Left lung (tissue), 10 donors: ENCODE measurements around the gene ARID5B. TPM values are rescaled to one million over a fixed set of nuclear protein-coding genes. Genes with fewer than 3 reads are reported as not detected.

Experiments used
- ATAC-seq: fragments of 200-7000 bp; cut with Tn5 transposase; one replicate; pipeline ENCODE4 v1.9.1; 2020; ENCODE audit warnings: moderate library complexity
- DNase-seq, 4 donors: peaks; one replicate each; pipeline ENCODE4 v3.0.0-alpha.2; 2013 to 2020
- H3K27ac ChIP-seq, 2 donors: fragments of 200-600 bp; sonication (generic) in 1 of 2; one replicate each; pipeline versions ENCODE4 v1.5.0 to v1.8.0; 2020 to 2021
- H3K27me3 ChIP-seq, 2 donors: fragments of 200-600 bp; sonication (generic) in 1 of 2; one replicate each; pipeline versions ENCODE4 v1.5.0 to v1.8.0; 2020 to 2021
- H3K36me3 ChIP-seq, 2 donors: fragments of 200-600 bp; sonication (generic) in 1 of 2; one replicate each; pipeline versions ENCODE4 v1.5.0 to v1.8.0; 2020 to 2021
- H3K4me1 ChIP-seq, 2 donors: fragments of 200-600 bp; one replicate each; pipeline ENCODE4 v1.8.0; 2021
- H3K4me3 ChIP-seq, 2 donors: fragments of 200-600 bp; sonication (generic) in 1 of 2; one replicate each; pipeline versions ENCODE4 v1.5.0 to v1.8.0; 2020 to 2021; ENCODE audit warnings: mild to moderate bottlenecking in 1 of 2
- H3K9me3 ChIP-seq, 2 donors: fragments of 200-600 bp; sonication (generic) in 1 of 2; one replicate each; pipeline versions ENCODE4 v1.5.0 to v1.8.0; 2020 to 2021
- CTCF ChIP-seq, 2 donors: fragments of 200-600 bp; sonication (generic) in 1 of 2; IDR thresholded peaks; one replicate each; pipeline versions ENCODE4 v1.5.0 to v1.8.0; 2021; ENCODE audit warnings: antibody characterized with exemption in 2 of 2
- intact Hi-C, 2 donors: fragments of 100-400 bp; cut with DNase I; formaldehyde crosslinking; loops; one replicate each; pipeline versions ENCODE4 v1.11.2 to v1.14.2; 2022
- polyA plus RNA-seq, 6 donors: library from polyadenylated mRNA; unstranded; fragments of 120-200 nt; gene quantifications; one replicate each; pipeline ENCODE4 v1.2.1, GENCODE V29; 2013; ENCODE audit not compliant: insufficient read length in 6 of 6
- total RNA-seq, 2 donors: library from RNA; stranded (reverse); fragmentation: NEBNext Ultra II Directional; extraction: Animal tissue kit (Norgen Biotek cat#: 25700); gene quantifications; one replicate each; pipeline ENCODE4 v1.2.1, GENCODE V29; 2021
- donor health status: DM: no; HTN: yes; CAD: no.
- donor health status: DM: no; HTN: no; CAD: no.

ARID5B gene
- total and polyA plus RNA-seq, 8 donors = 29.9 to 51.5 (median 44.4) TPM

- no peaks in the 10 kb centered on the region for H3K9me3 ChIP-seq
- H3K36me3 ChIP-seq = peaks cover 0 to 14% of the 10 kb centered on the region in 2 donors
- peaks cover 31 to 93% of the 10 kb centered on the region in 2 donors for H3K4me1 ChIP-seq
- ATAC-seq = no peak
- no peaks in the 10 kb centered on the region for H3K27me3 ChIP-seq
- intact Hi-C loops = no loop called here
- peak overlapping the region; percentile 23 to 33 for H3K4me3 ChIP-seq
- H3K27ac ChIP-seq = peak overlapping the region; percentile 73 to 92
- TF ChIP-seq CTCF (IDR thresholded peaks at IDR 0.05) = no peak
- DNase-seq = no peak
These were observed 148.9 kb downstream of the ARID5B start for GRCh38 chr10:62050346-62050892.

- Histone ChIP-seq H3K4me1 (peaks cover 31 to 89% of the 10 kb centered on the region in 2 donors), H3K36me3 (peaks cover 0 to 14% of the 10 kb centered on the region in 2 donors), H3K27ac (peak overlapping the region; percentile 73 to 92), H3K9me3 (no peaks in the 10 kb centered on the region), H3K4me3 (peak overlapping the region; percentile 23 to 33), H3K27me3 (no peaks in the 10 kb centered on the region)
- TF ChIP-seq CTCF (IDR thresholded peaks at IDR 0.05) = no peak
- peak in 3 of 4 donors; percentile 48 to 60 (median 49) for DNase-seq
- intact Hi-C loops = no loop called here
- peak; percentile 58 for ATAC-seq
These were observed 149.5 kb downstream of the ARID5B start for GRCh38 chr10:62050893-62051433.

- Histone ChIP-seq H3K27ac (peak overlapping the region in 1 of 2 donors; percentile 4), H3K4me1 (peaks cover 28 to 85% of the 10 kb centered on the region in 2 donors)
- no peak for ATAC-seq
These were observed 150.8 kb downstream of the ARID5B start for GRCh38 chr10:62052276-62052675.

GRCh38 chr10:62053860-62054259, 152.4 kb downstream of the ARID5B start:
- Histone ChIP-seq H3K4me1 (peaks cover 17 to 84% of the 10 kb centered on the region in 2 donors), H3K4me3 (no peak overlapping the region), H3K36me3 (peaks cover 0 to 23% of the 10 kb centered on the region in 2 donors), H3K27me3 (no peaks in the 10 kb centered on the region), H3K9me3 (no peaks in the 10 kb centered on the region), H3K27ac (peak overlapping the region; percentile 4 to 33)
- intact Hi-C loops = no loop called here
- TF ChIP-seq CTCF (IDR thresholded peaks at IDR 0.05) = no peak
- no peak for ATAC-seq
- DNase-seq = no peak

More at GRCh38 chr10:62052276-62052675, 150.8 kb downstream of the ARID5B start:
- H3K4me3 ChIP-seq = no peak overlapping the region
- TF ChIP-seq CTCF (IDR thresholded peaks at IDR 0.05) = no peak
- intact Hi-C loops = no loop called here
- no peaks in the 10 kb centered on the region for H3K27me3 ChIP-seq
- no peaks in the 10 kb centered on the region for H3K9me3 ChIP-seq
- H3K36me3 ChIP-seq = peaks cover 0 to 23% of the 10 kb centered on the region in 2 donors
- no peak for DNase-seq

- H3K36me3 ChIP-seq = peaks cover 0 to 23% of the 10 kb centered on the region in 2 donors
- DNase-seq (no peak), ATAC-seq (no peak)
- H3K9me3 ChIP-seq = no peaks in the 10 kb centered on the region
- H3K4me1 ChIP-seq = peaks cover 22 to 84% of the 10 kb centered on the region in 2 donors
- H3K4me3 ChIP-seq = no peak overlapping the region
- peak overlapping the region; percentile 4 to 33 for H3K27ac ChIP-seq
- no peak for TF ChIP-seq CTCF (IDR thresholded peaks at IDR 0.05)
- intact Hi-C loops = no loop called here
- H3K27me3 ChIP-seq = no peaks in the 10 kb centered on the region
These were observed 152.9 kb downstream of the ARID5B start for GRCh38 chr10:62054408-62054807.
